B cell (primary cell): ENCODE measurements around the gene MRPL20. TPM values are rescaled to one million over a fixed set of nuclear protein-coding genes. Genes with fewer than 3 reads are reported as not detected.

Experiments
- ATAC-seq: fragments of 200-7000 bp; cut with Tn5 transposase; one replicate; pipeline ENCODE4 v1.10.0; 2021; ENCODE audit warnings: low read depth, mild to moderate bottlenecking, moderate number of reproducible peaks, moderate library complexity
- CTCF ChIA-PET: fragments of 350-600 bp; sonication (Branson Sonifier 250); formaldehyde crosslinking; loops from one replicate; lab custom pipeline; 2021; ENCODE audit warnings: antibody characterized with exemption, inconsistent platforms; lab: Charles Lee
- POLR2A ChIA-PET: fragments of 350-600 bp; sonication (Branson Sonifier 250); formaldehyde crosslinking; loops from one replicate; lab custom pipeline; 2021; ENCODE audit warnings: antibody characterized with exemption; lab: Charles Lee
- DNase-seq: peaks from one replicate; pipeline ENCODE4 v3.0.0; 2013
- H2AFZ ChIP-seq: 2 replicates; pipeline ENCODE4 v1.6.1; 2012; ENCODE audit warnings: mild to moderate bottlenecking, low read depth, low read length; ENCODE audit not compliant: insufficient read depth, poor library complexity, severe bottlenecking
- H3K27ac ChIP-seq, 2 donors: 1 replicate in 1 of 2; 2 replicates in 1 of 2; pipeline ENCODE4 v1.5.1; 2012 to 2013; ENCODE audit warnings: low read length in 2 of 2, mild to moderate bottlenecking in 2 of 2, moderate library complexity in 1 of 2
- H3K27me3 ChIP-seq, 4 experiments: fragments of 200-600 bp in 1 of 4; sonication (generic) in 1 of 4; replicated peaks in 1 of 4; 1 replicate in 2 of 4; 2 replicates in 2 of 4; pipeline versions ENCODE4 v1.6.1 to v1.7.0; 2013 to 2016; ENCODE audit warnings: low read length in 3 of 4, mild to moderate bottlenecking in 2 of 4, mixed read lengths in 1 of 4, moderate library complexity in 1 of 4; ENCODE audit not compliant: insufficient read depth in 4 of 4, control insufficient read depth in 3 of 4; ENCODE audit errors: control extremely low read depth in 1 of 4
- H3K36me3 ChIP-seq, 2 experiments: replicated peaks in 1 of 2; 1 replicate in 1 of 2; 2 replicates in 1 of 2; pipeline versions ENCODE4 v1.6.1 to v1.7.1; 2013; ENCODE audit warnings: low read length in 1 of 2; ENCODE audit not compliant: insufficient read depth in 2 of 2, control insufficient read depth in 1 of 2; ENCODE audit errors: control extremely low read depth in 1 of 2, extremely low read depth in 1 of 2
- H3K4me1 ChIP-seq, 2 donors: fragments of 200-600 bp in 1 of 2; sonication (generic) in 1 of 2; 1 replicate in 1 of 2; 2 replicates in 1 of 2; pipeline versions ENCODE4 v1.5.1 to v1.6.1; 2013 to 2017; ENCODE audit warnings: low read length in 2 of 2; ENCODE audit not compliant: control insufficient read depth in 2 of 2, insufficient read depth in 2 of 2
- H3K4me2 ChIP-seq: replicated peaks from 2 replicates; pipeline ENCODE3; 2012; ENCODE audit warnings: mild to moderate bottlenecking, low read depth, low read length; ENCODE audit not compliant: poor library complexity, severe bottlenecking
- H3K4me3 ChIP-seq, 5 experiments: fragments of 200-600 bp in 1 of 5; sonication (generic) in 1 of 5; 1 replicate in 3 of 5; 2 replicates in 2 of 5; pipeline versions ENCODE4 v1.5.1 to v1.7.0; 2011 to 2016; ENCODE audit warnings: low read length in 4 of 5, mild to moderate bottlenecking in 4 of 5, low read depth in 2 of 5, control low read depth in 1 of 5, moderate library complexity in 1 of 5; ENCODE audit not compliant: insufficient read depth in 1 of 5; ENCODE audit errors: control extremely low read depth in 1 of 5, extremely low read depth in 1 of 5
- H3K79me2 ChIP-seq: fragments of 200-600 bp; sonication (generic); one replicate; pipeline ENCODE4 v1.6.0; 2016; ENCODE audit warnings: low read length; ENCODE audit not compliant: control insufficient read depth, insufficient read depth
- H3K9ac ChIP-seq: fragments of 200-600 bp; sonication (generic); 2 replicates; pipeline ENCODE4 v1.6.1; 2017; ENCODE audit warnings: mild to moderate bottlenecking, low read length, moderate library complexity
- H3K9me3 ChIP-seq, 3 donors: one replicate each; pipeline versions ENCODE4 v1.6.1 to v1.7.1; 2013; ENCODE audit warnings: low read length in 2 of 3; ENCODE audit not compliant: control insufficient read depth in 2 of 3, insufficient read depth in 1 of 3; ENCODE audit errors: control extremely low read depth in 1 of 3
- H4K20me1 ChIP-seq: 2 replicates; pipeline ENCODE4 v1.6.0; 2012; ENCODE audit warnings: mild to moderate bottlenecking, low read length; ENCODE audit not compliant: insufficient read depth, control insufficient read depth, poor library complexity, severe bottlenecking
- H3K27ac Mint-ChIP-seq: one replicate; pipeline ENCODE4 v1.8.0; 2021; ENCODE audit warnings: mixed read lengths
- H3K27me3 Mint-ChIP-seq: one replicate; pipeline ENCODE4 v1.8.0; 2021; ENCODE audit warnings: mixed read lengths
- H3K4me1 Mint-ChIP-seq: one replicate; pipeline ENCODE4 v1.8.0; 2021; ENCODE audit warnings: mixed read lengths
- H3K4me3 Mint-ChIP-seq: one replicate; pipeline ENCODE4 v1.8.0; 2021; ENCODE audit warnings: mixed read lengths
- H3K9me3 Mint-ChIP-seq: one replicate; pipeline ENCODE4 v1.8.0; 2022; ENCODE audit warnings: mixed read lengths; ENCODE audit not compliant: insufficient read depth
- EZH2 ChIP-seq: IDR thresholded peaks from 2 replicates; pipeline ENCODE4 v1.6.1; 2012; ENCODE audit warnings: borderline replicate concordance, low read depth, mild to moderate bottlenecking, moderate library complexity, low read length; ENCODE audit not compliant: insufficient read depth, poor library complexity, severe bottlenecking
- WGBS: methylation state at CpG from one replicate; pipeline ENCODE4 v1.1.5; 2013; ENCODE audit warnings: missing lambda C conversion rate; ENCODE audit not compliant: insufficient coverage; 5-methylcytosine and 5-hydroxymethylcytosine counted together
- intact Hi-C: fragments of 100-400 bp; cut with micrococcal nuclease; formaldehyde crosslinking; loops from one replicate; pipeline ENCODE4 v1.10.0; 2022
- polyA plus RNA-seq: library from polyadenylated mRNA; depleted of rRNA; stranded (reverse); fragments of >200 nt; gene quantifications from 2 replicates; pipeline ENCODE4 v1.2.3, GENCODE V29; 2012
- total RNA-seq, 2 donors: library from RNA; stranded (reverse); fragments of 120-200 nt in 1 of 2; gene quantifications; 1 replicate in 1 of 2; 2 replicates in 1 of 2; pipeline versions ENCODE4 v1.2.3 to v1.2.4, GENCODE V29; 2013 to 2022
- TF ChIP-seq, protein P1 (sequence below): fragments of 200-600 bp; IDR thresholded peaks from one replicate; pipeline ENCODE4 v1.8.0; 2022; ENCODE audit warnings: antibody characterized with exemption, mild to moderate bottlenecking

MRPL20 gene
- total and polyA plus RNA-seq, 2 donors (not counting 1 experiment from before 2014, with no cell fraction given), result 55.9 to 119 TPM

DNA sequence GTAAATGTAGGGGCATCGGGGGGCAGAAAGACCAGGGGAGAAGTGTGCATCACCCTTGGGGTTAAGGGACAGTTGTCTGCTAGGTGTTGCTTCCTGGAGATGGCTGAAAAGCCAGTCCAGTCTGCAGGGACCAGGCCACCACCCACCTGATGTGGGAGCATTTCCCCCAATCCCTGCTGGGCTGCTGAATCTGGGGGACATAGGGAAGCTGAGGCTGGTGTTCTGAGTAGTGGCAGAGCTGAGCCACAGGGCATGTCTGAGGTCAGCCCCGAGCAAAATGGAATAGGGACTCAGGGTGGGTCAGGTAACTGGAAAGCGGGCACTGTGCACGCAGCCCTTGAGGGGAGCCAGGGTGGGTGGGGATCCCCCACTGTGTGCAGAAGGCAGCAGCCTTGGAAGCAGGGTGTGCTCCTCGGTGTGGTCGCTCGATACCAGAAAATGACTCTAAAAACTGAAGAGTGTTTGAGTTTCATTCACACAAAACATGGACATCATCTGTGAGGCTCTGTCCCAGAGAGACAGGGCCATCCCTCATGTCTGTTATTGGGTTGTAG, 5.6 kb downstream of the MRPL20 start:
- H3K27ac Mint-ChIP-seq, result peak overlapping the region; percentile 42
- ATAC-seq (no peak), DNase-seq (no peak)
- TF ChIP-seq EZH2, result no peak
- TF ChIP-seq, protein P1, sequence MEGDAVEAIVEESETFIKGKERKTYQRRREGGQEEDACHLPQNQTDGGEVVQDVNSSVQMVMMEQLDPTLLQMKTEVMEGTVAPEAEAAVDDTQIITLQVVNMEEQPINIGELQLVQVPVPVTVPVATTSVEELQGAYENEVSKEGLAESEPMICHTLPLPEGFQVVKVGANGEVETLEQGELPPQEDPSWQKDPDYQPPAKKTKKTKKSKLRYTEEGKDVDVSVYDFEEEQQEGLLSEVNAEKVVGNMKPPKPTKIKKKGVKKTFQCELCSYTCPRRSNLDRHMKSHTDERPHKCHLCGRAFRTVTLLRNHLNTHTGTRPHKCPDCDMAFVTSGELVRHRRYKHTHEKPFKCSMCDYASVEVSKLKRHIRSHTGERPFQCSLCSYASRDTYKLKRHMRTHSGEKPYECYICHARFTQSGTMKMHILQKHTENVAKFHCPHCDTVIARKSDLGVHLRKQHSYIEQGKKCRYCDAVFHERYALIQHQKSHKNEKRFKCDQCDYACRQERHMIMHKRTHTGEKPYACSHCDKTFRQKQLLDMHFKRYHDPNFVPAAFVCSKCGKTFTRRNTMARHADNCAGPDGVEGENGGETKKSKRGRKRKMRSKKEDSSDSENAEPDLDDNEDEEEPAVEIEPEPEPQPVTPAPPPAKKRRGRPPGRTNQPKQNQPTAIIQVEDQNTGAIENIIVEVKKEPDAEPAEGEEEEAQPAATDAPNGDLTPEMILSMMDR, result no peak
- no peaks in the 10 kb centered on the region for H3K9me3 Mint-ChIP-seq
- no peak overlapping the region for H3K9ac ChIP-seq
- H3K9me3 ChIP-seq, result no peaks in the 10 kb centered on the region
- H3K27me3 Mint-ChIP-seq, result no peaks in the 10 kb centered on the region
- WGBS, result 95% methylated on average over 6 of the region's 7 CpGs
- peaks cover 0 to 52% of the 10 kb centered on the region in 2 experiments for H3K36me3 ChIP-seq
- H3K4me1 Mint-ChIP-seq, result peaks cover 50% of the 10 kb centered on the region
- peaks cover 34 to 41% of the 10 kb centered on the region in 2 donors for H3K4me1 ChIP-seq
- H3K4me3 ChIP-seq, result no peak overlapping the region
- no peaks in the 10 kb centered on the region for H3K27me3 ChIP-seq
- intact Hi-C loops, result no loop called here
- H4K20me1 ChIP-seq, result peaks cover 22% of the 10 kb centered on the region
- POLR2A ChIA-PET, result no interaction called here
- H3K4me3 Mint-ChIP-seq, result peak overlapping the region; percentile 94
- CTCF ChIA-PET, result no interaction called here
- H3K27ac ChIP-seq, result no peak overlapping the region
- H2AFZ ChIP-seq, result no peak overlapping the region
- peaks cover 61% of the 10 kb centered on the region for H3K79me2 ChIP-seq
- H3K4me2 ChIP-seq, result no peak overlapping the region

DNA sequence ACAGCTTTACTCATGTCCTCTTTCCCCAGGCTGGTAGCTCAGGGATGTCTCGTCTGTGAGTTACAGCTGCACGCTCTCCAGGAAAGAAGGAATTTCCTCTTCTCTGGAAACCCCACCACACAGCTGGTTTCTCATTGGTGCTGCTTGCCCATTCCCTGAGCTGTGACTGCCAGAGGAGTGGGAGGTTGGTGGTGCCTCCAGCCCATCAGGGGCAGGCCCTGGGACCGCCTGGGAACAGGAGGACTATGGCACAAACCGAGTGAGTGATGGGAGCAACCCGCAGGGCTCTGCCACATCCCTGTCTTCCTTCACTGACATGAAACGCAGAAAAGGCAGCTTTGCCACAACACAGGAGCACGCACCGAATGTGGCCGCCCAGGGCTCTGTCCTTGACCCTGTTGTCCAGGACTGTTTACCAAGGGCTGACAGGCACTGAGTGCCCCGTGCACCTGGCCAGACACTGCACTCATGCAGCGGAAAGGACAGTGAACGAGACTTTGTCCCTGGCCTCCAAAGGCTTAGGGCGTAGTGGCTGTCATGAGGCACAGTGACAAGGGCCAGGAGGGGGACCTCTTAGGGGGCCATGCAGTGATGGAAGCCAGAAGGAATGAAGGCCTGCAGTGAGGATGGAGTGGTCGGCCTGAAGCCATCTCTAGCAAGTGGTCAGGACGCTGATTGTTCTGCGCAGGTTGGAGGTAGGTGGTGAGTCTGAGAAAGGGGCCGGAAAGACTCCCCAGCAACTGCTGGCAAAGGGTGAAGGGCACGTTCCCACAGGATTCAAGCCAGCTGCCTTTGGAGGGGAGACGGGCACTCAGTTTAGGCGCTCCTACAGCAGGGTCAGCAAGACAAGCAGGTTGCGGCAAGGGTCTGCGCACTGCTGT, 6.3 kb downstream of the MRPL20 start:
- Histone ChIP-seq H3K36me3 (peaks cover 0 to 47% of the 10 kb centered on the region in 2 experiments), H3K27me3 (no peaks in the 10 kb centered on the region), H3K79me2 (peaks cover 58% of the 10 kb centered on the region), H3K9ac (peak overlapping the region; percentile 90), H3K27ac (peak overlapping the region; percentile 33 to 85), H3K9me3 (no peaks in the 10 kb centered on the region), H3K4me2 (peak overlapping the region; percentile 91), H3K4me3 (peak overlapping the region in 3 of 5 experiments; percentile 92 to 96 (median 95)), H4K20me1 (peaks cover 15% of the 10 kb centered on the region), H2AFZ (no peak overlapping the region), H3K4me1 (peaks cover 27 to 34% of the 10 kb centered on the region in 2 donors)
- Mint-ChIP-seq H3K27me3 (no peaks in the 10 kb centered on the region), H3K27ac (peak overlapping the region; percentile 91), H3K9me3 (no peaks in the 10 kb centered on the region), H3K4me3 (peak overlapping the region; percentile 94), H3K4me1 (peaks cover 45% of the 10 kb centered on the region)
- no peak for ATAC-seq
- TF ChIP-seq, protein P1, result no peak
- TF ChIP-seq EZH2, result no peak
- WGBS, result 94% methylated on average over 20 of the region's 22 CpGs
- intact Hi-C loops, result no loop called here
- DNase-seq, result peak; percentile 36
- ChIA-PET CTCF (interaction anchor here (0.8 to 2.3 kb wide), 3 partner anchors 24 to 29 kb away, joined by 3 to 12 read pairs (median 4); partner anchors contain the start of gene AURKAIP1), POLR2A (interaction anchor here (2.0 kb wide), 1 partner anchor 26 kb away, joined by 23 read pairs; the partner anchor contains the start of gene AURKAIP1)
